Measurements from ENCODE around the gene PRKAG2.

DNA sequence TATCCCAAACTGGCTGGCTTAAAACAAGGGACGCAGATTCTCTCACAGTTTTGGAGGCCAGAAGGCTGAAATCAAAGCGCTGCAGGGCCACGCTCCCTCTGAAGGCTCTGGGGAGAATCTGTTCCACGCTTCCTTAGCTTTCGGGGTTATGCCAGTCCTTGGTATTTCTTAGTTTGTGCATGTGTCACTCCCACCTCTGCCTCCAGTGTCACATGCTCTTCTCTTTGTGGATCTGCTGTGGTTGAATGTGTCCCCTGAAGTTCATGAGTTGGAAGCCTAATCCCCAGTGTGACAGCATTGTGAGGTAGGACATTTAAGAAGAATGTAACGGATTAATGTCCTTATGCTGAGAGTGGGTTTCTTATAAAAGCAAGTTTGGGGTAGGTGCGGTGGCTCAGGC is 327.8 kb downstream of the PRKAG2 start:
- no peak for TF ChIP-seq CTCF (conservative IDR thresholded peaks at IDR 0.05; ENCODE audit: low read length)
- no peak for TF ChIP-seq EZH2phosphoT487 (IDR thresholded peaks at IDR 0.05; ENCODE audit: borderline replicate concordance)
